Transverse colon (tissue), 4 donors: ENCODE measurements around the gene ATP8B4. TPM values are rescaled to one million over a fixed set of nuclear protein-coding genes. Genes with fewer than 3 reads are reported as not detected.

ENCODE experiments used
- DNase-seq: peaks from one replicate; pipeline ENCODE4 v3.0.0-alpha.2; 2019
- H3K27ac ChIP-seq, 4 donors: fragments of 200-600 bp; sonication (generic); 2 replicates each; pipeline ENCODE4 v1.5.1; 2016 to 2018; ENCODE audit warnings: inconsistent platforms in 4 of 4
- H3K27me3 ChIP-seq: fragments of 200-600 bp; sonication (generic); 2 replicates; pipeline ENCODE4 v1.5.1; 2017; ENCODE audit warnings: inconsistent platforms
- H3K36me3 ChIP-seq, 4 donors: fragments of 200-600 bp; sonication (generic); 2 replicates each; pipeline ENCODE4 v1.5.1; 2017 to 2019; ENCODE audit warnings: inconsistent platforms in 4 of 4
- H3K4me1 ChIP-seq, 4 donors: fragments of 200-600 bp; sonication (generic); 2 replicates each; pipeline ENCODE4 v1.5.1; 2017 to 2020; ENCODE audit warnings: inconsistent platforms in 4 of 4
- H3K4me3 ChIP-seq, 4 donors: fragments of 200-600 bp; sonication (generic); 1 replicate in 1 of 4; 2 replicates in 3 of 4; pipeline versions ENCODE4 v1.5.1 to v1.6.1; 2017 to 2019; ENCODE audit warnings: inconsistent platforms in 4 of 4
- H3K9me3 ChIP-seq, 2 donors: fragments of 200-600 bp; sonication (generic); 2 replicates each; pipeline ENCODE4 v1.5.1; 2017 to 2019; ENCODE audit warnings: inconsistent platforms in 2 of 2
- EP300 ChIP-seq: sonication (generic); formaldehyde crosslinking; IDR thresholded peaks from one replicate; pipeline ENCODE4 v1.6.1; 2017; ENCODE audit warnings: antibody characterized with exemption, low read depth
- POLR2A ChIP-seq: fragments of 450-650 bp; IDR thresholded peaks from one replicate; pipeline ENCODE4 v1.6.1; 2016; ENCODE audit warnings: antibody characterized with exemption, mild to moderate bottlenecking, moderate library complexity
- POLR2AphosphoS5 ChIP-seq, 3 donors: sonication (generic); formaldehyde crosslinking; IDR thresholded peaks; one replicate each; pipeline ENCODE4 v1.6.1; 2016; ENCODE audit warnings: antibody characterized with exemption in 3 of 3
- WGBS, 2 donors: methylation state at CpG; one replicate each; pipeline ENCODE4 v1.1.5; 2018; ENCODE audit warnings: low coverage in 1 of 2; 5-methylcytosine and 5-hydroxymethylcytosine counted together
- in situ Hi-C, 4 donors: fragments of 200-750 bp; cut with MboI; loops; one replicate each; pipeline versions ENCODE4 v1.15.0 to v1.15.1; 2017; ENCODE audit warnings: low sequenced_read_pairs in 3 of 4, low pct_ligation_motif_present in 1 of 4, low pct_unique_long_range_greater_than_20kb in 1 of 4
- intact Hi-C: fragments of 100-400 bp; cut with DNase I; formaldehyde crosslinking; loops from one replicate; pipeline ENCODE4 v1.15.1; 2023; ENCODE audit warnings: low total_unique reads
- small RNA-seq, 4 donors: library from RNA; depleted of rRNA; stranded (forward); fragments of <200 nt; gene quantifications; one replicate each; pipeline ENCODE3, GENCODE V24; 2016
- total RNA-seq, 4 donors: library from RNA; depleted of rRNA; stranded (reverse); fragments of >200 nt; gene quantifications; one replicate each; pipeline ENCODE4 v1.1.0, GENCODE V29; 2016
- TF ChIP-seq, protein P1 (sequence below), 5 experiments: fragments of 200-600 bp in 3 of 5; fragments of 450-650 bp in 2 of 5; sonication (generic) in 3 of 5; IDR thresholded peaks; 1 replicate in 2 of 5; 2 replicates in 3 of 5; pipeline ENCODE4 v1.5.1; 2016 to 2017; ENCODE audit warnings: antibody characterized with exemption in 5 of 5, inconsistent platforms in 3 of 5, mild to moderate bottlenecking in 2 of 5, moderate library complexity in 1 of 5

Gene ATP8B4
- total RNA-seq, 4 donors from 2014 or later: 6.2 to 26.2 (median 8.5) TPM

DNA sequence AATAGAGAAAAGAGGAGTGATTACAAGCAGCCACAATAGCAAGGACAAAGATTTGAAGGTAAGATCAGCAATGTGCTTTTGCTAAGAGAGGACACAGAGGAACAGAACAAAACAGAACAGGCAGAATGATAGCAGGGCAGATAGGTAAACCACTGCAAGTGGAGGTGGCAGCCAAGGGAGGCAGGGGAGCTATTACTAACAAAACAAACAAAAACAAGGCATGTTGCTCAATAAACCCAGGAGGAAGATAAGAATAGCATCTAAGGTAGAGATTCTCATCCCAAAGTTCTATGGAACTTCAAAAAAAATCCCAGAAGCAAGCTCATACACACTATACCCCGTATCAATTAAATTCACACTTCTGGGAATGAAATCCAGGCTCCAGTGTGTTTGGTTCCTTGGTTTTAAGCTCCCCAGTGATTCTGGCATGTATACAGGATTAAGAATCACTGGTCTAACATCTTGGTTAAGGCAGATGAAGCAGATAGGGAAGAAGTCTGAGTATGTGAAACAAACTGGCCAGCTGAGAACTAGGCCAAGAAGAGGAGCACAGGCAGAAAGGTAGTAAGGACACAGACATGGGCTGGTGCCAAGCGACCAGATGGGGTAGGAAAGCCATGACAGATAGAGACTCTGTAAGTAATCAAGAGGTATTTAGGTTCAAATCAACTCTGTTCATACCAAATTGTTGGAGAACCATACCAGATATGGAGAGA, 309.0 kb downstream of the ATP8B4 start:
- TF ChIP-seq POLR2A: no peak
- TF ChIP-seq POLR2AphosphoS5 (IDR thresholded peaks at IDR 0.05): no peak
- TF ChIP-seq EP300: no peak
- TF ChIP-seq, protein P1, sequence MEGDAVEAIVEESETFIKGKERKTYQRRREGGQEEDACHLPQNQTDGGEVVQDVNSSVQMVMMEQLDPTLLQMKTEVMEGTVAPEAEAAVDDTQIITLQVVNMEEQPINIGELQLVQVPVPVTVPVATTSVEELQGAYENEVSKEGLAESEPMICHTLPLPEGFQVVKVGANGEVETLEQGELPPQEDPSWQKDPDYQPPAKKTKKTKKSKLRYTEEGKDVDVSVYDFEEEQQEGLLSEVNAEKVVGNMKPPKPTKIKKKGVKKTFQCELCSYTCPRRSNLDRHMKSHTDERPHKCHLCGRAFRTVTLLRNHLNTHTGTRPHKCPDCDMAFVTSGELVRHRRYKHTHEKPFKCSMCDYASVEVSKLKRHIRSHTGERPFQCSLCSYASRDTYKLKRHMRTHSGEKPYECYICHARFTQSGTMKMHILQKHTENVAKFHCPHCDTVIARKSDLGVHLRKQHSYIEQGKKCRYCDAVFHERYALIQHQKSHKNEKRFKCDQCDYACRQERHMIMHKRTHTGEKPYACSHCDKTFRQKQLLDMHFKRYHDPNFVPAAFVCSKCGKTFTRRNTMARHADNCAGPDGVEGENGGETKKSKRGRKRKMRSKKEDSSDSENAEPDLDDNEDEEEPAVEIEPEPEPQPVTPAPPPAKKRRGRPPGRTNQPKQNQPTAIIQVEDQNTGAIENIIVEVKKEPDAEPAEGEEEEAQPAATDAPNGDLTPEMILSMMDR (IDR thresholded peaks at IDR 0.05): no peak
- Histone ChIP-seq H3K4me3 (no peak overlapping the region), H3K36me3 (no peaks in the 10 kb centered on the region), H3K9me3 (no peaks in the 10 kb centered on the region), H3K27me3 (no peaks in the 10 kb centered on the region), H3K27ac (no peak overlapping the region), H3K4me1 (peaks cover 0 to 4% (median 0%) of the 10 kb centered on the region in 4 donors)
- 65 to 78% methylated on average over 2 of the region's 2 CpGs for WGBS, 2 donors
- in situ Hi-C loops: no loop called here
- intact Hi-C loops: no loop called here
- no peak for DNase-seq

DNA sequence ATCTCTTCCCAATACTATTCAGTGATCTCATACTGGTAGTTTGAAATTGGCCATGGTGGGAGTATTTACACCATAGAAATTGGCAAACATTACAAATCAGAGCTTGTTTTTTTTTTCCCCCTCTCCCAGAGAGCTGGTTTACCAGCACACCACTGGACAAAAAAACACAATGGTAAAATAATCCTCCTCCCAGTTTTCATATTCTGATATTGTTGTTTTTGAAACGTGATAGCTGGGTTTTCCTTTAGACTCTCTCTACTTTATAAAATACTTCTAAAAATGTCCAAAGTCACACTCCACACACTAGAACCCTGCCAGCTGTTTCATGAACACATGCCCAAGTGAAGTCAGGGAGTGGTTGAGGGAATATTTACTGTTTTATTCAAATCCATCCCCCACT, 310.7 kb downstream of the ATP8B4 start:
- no peak overlapping the region for H3K27ac ChIP-seq
- TF ChIP-seq EP300: no peak
- TF ChIP-seq POLR2A: no peak
- TF ChIP-seq, protein P1 (IDR thresholded peaks at IDR 0.05): no peak
- no peak for TF ChIP-seq POLR2AphosphoS5 (IDR thresholded peaks at IDR 0.05)
- H3K4me3 ChIP-seq: no peak overlapping the region
- peaks cover 0 to 6% of the 10 kb centered on the region in 2 donors for H3K9me3 ChIP-seq
- no peak for DNase-seq
- H3K4me1 ChIP-seq: peaks cover 0 to 4% (median 0%) of the 10 kb centered on the region in 4 donors
- H3K27me3 ChIP-seq: no peaks in the 10 kb centered on the region
- in situ Hi-C loops: no loop called here
- H3K36me3 ChIP-seq: no peaks in the 10 kb centered on the region
- WGBS, 2 donors: 50 to 77% methylated on average over 1 of the region's 1 CpG
- intact Hi-C loops: no loop called here

Small RNA genes lying within 50 kb of the gene (small RNA-seq; reads per million reads assigned to genes)
- gene RNA5SP394: 0 to 0.14 (median 0) reads per million in 4 donors

Other genes with a start within 250 kb of the ATP8B4 start
- 10 to 100 TPM in 2 of 4 donors, 1 to 10 TPM in 2; 8.2 to 38.3 (median 21.5) TPM for gene SLC27A2, start 63.0 kb upstream of the ATP8B4 start, total RNA-seq
- under 1 TPM in 2 of 4 donors, not detected in 2; 0.14 to 0.64 TPM for gene HDC, start 146.5 kb upstream of the ATP8B4 start, total RNA-seq
- gene GABPB1, start 236.0 kb upstream of the ATP8B4 start, total RNA-seq: 10 to 100 TPM in 2 of 4 donors, 1 to 10 TPM in 2; 2.2 to 21.4 (median 13.1) TPM